ENCODE measurements around the gene KCNC1. TPM values are rescaled to one million over a fixed set of nuclear protein-coding genes. Genes with fewer than 3 reads are reported as not detected.

Gene KCNC1
- polyA plus RNA-seq, 1 experiment, result not detected

GRCh38 chr11:17718510-17718962, 16.0 kb upstream of the KCNC1 start:
- CTCF ChIA-PET, result interaction anchor here (0.7 to 1.0 kb wide), 2 partner anchors 26 to 117 kb away, joined by 3 read pairs; no protein-coding TSS in a partner anchor
- Histone ChIP-seq H3K4me3 (ENCODE audit: low read depth, low read length) (no peak overlapping the region), H3K9me3 (ENCODE audit: control insufficient read depth, insufficient read depth, low read length) (no peaks in the 10 kb centered on the region; the same call in 1 of the 2 replicates), H3K27me3 (ENCODE audit: control insufficient read depth, insufficient read depth, low read length) (peaks cover 65% of the 10 kb centered on the region), H3K27ac (ENCODE audit: low read depth, low read length) (no peak overlapping the region)
- no peak for DNase-seq (ENCODE audit: low read depth, low spot score)
- TF ChIP-seq CTCF (IDR thresholded peaks at IDR 0.05; ENCODE audit: low read depth, low read length), result no peak
- POLR2A ChIA-PET, result interaction anchor here (0.6 kb wide), 1 partner anchor 547 kb away, joined by 5 read pairs; no protein-coding TSS in a partner anchor

GRCh38 chr11:17719028-17719937, 15.3 kb upstream of the KCNC1 start, which contains the start of gene MYOD1:
TSS of gene MYOD1 (plus strand) at chr11:17719571. CDS start at chr11:17719783, 212 bp downstream.
- DNase-seq (ENCODE audit: low read depth, low spot score), result no peak

GRCh38 chr11:17719938-17720795, 14.4 kb upstream of the KCNC1 start:
- no peak overlapping the region for H3K4me3 ChIP-seq (ENCODE audit: low read depth, low read length)
- DNase-seq (ENCODE audit: low read depth, low spot score), result no peak
- peaks cover 56% of the 10 kb centered on the region for H3K27me3 ChIP-seq (ENCODE audit: control insufficient read depth, insufficient read depth, low read length)
- CTCF ChIA-PET, result interaction anchor here (0.7 to 1.7 kb wide), 4 partner anchors 11 to 268 kb away, joined by 4 to 11 read pairs (median 5); no protein-coding TSS in a partner anchor
- POLR2A ChIA-PET, result no interaction called here
- H3K27ac ChIP-seq (ENCODE audit: low read depth, low read length), result no peak overlapping the region
- H3K9me3 ChIP-seq (ENCODE audit: control insufficient read depth, insufficient read depth, low read length), result no peaks in the 10 kb centered on the region; the same call in 1 of the 2 replicates
- TF ChIP-seq CTCF (IDR thresholded peaks at IDR 0.05; ENCODE audit: low read depth, low read length), result no peak

More at GRCh38 chr11:17719028-17719937, 15.3 kb upstream of the KCNC1 start, which contains the start of gene MYOD1:
- no peak within 1 kb of the TSS for H3K27ac ChIP-seq (ENCODE audit: low read depth, low read length)
- TF ChIP-seq CTCF (IDR thresholded peaks at IDR 0.05; ENCODE audit: low read depth, low read length), result no peak
- no peak within 1 kb of the TSS for H3K4me3 ChIP-seq (ENCODE audit: low read depth, low read length)
- no peaks in the 10 kb centered on the region; the same call in 1 of the 2 replicates for H3K9me3 ChIP-seq (ENCODE audit: control insufficient read depth, insufficient read depth, low read length)
- CTCF ChIA-PET, result interaction anchor here (0.7 to 1.7 kb wide), 3 partner anchors 27 to 121 kb away, joined by 3 to 11 read pairs (median 3); no protein-coding TSS in a partner anchor
- peaks cover 60% of the 10 kb centered on the region for H3K27me3 ChIP-seq (ENCODE audit: control insufficient read depth, insufficient read depth, low read length)
- POLR2A ChIA-PET, result interaction anchor here (0.6 kb wide), 1 partner anchor 548 kb away, joined by 5 read pairs; no protein-coding TSS in a partner anchor

GRCh38 chr11:17720796-17721171, 13.8 kb upstream of the KCNC1 start:
- no peak for DNase-seq (ENCODE audit: low read depth, low spot score)
- peaks cover 59% of the 10 kb centered on the region for H3K27me3 ChIP-seq (ENCODE audit: control insufficient read depth, insufficient read depth, low read length)

More at GRCh38 chr11:17720796-17721171, 13.8 kb upstream of the KCNC1 start:
- TF ChIP-seq CTCF (IDR thresholded peaks at IDR 0.05; ENCODE audit: low read depth, low read length), result no peak
- ChIA-PET CTCF (interaction anchor here (0.7 to 1.7 kb wide), 4 partner anchors 10 to 267 kb away, joined by 4 to 11 read pairs (median 5); no protein-coding TSS in a partner anchor), POLR2A (no interaction called here)
- Histone ChIP-seq H3K9me3 (ENCODE audit: control insufficient read depth, insufficient read depth, low read length) (no peaks in the 10 kb centered on the region; the same call in 1 of the 2 replicates), H3K27ac (ENCODE audit: low read depth, low read length) (no peak overlapping the region), H3K4me3 (ENCODE audit: low read depth, low read length) (no peak overlapping the region)

All from AG04450 (cell line).